Upper lobe of left lung (tissue), 4 donors: ENCODE measurements around the gene SHISAL1.

Experiments
- POLR2A ChIP-seq, 4 donors: fragments of 450-650 bp; IDR thresholded peaks; one replicate each; pipeline ENCODE4 v1.5.1; 2016 to 2017; ENCODE audit warnings: antibody characterized with exemption in 4 of 4, mild to moderate bottlenecking in 2 of 4
- POLR2AphosphoS5 ChIP-seq, 2 donors: sonication (generic); formaldehyde crosslinking; IDR thresholded peaks; one replicate each; pipeline ENCODE4 v1.5.1; 2017; ENCODE audit warnings: antibody characterized with exemption in 2 of 2

- no peak for TF ChIP-seq POLR2A (IDR thresholded peaks at IDR 0.05)
- TF ChIP-seq POLR2AphosphoS5 (IDR thresholded peaks at IDR 0.05), result no peak
Observed at GRCh38 chr22:44201665-44202064, 111.1 kb downstream of the SHISAL1 start.
